Measurements from ENCODE around the gene RGS6.

The RGS6 gene

GRCh38 chr14:71947947-71948500, 15.8 kb downstream of the RGS6 start:
- no peak for DNase-seq (ENCODE audit: low spot score)

GRCh38 chr14:71952381-71953363, 20.4 kb downstream of the RGS6 start:
- DNase-seq (ENCODE audit: low spot score): no peak

- no peak for DNase-seq (ENCODE audit: low spot score)
These were observed 24.8 kb downstream of the RGS6 start for GRCh38 chr14:71956920-71957563.

GRCh38 chr14:71959055-71959454, 26.8 kb downstream of the RGS6 start:
- DNase-seq (ENCODE audit: low spot score): no peak

- DNase-seq (ENCODE audit: low spot score): no peak
These were observed 28.5 kb downstream of the RGS6 start for GRCh38 chr14:71960494-71961353.

- no peak for DNase-seq (ENCODE audit: low spot score)
These were observed 29.7 kb downstream of the RGS6 start for GRCh38 chr14:71961972-71962371.

GRCh38 chr14:71964716-71965115, 32.5 kb downstream of the RGS6 start:
- DNase-seq (ENCODE audit: low spot score): no peak

GRCh38 chr14:71966528-71966927, 34.3 kb downstream of the RGS6 start:
- no peak for DNase-seq (ENCODE audit: low spot score)

GRCh38 chr14:71967704-71968103, 35.5 kb downstream of the RGS6 start:
- no peak for DNase-seq (ENCODE audit: low spot score)

- DNase-seq (ENCODE audit: low spot score): no peak
These were observed 38.0 kb downstream of the RGS6 start for GRCh38 chr14:71970272-71970671.

- no peak for DNase-seq (ENCODE audit: low spot score)
These were observed 53.4 kb downstream of the RGS6 start for GRCh38 chr14:71985538-71986189.

GRCh38 chr14:71988476-71988875, 56.2 kb downstream of the RGS6 start:
- DNase-seq (ENCODE audit: low spot score): no peak

GRCh38 chr14:71988939-71989338, 56.7 kb downstream of the RGS6 start:
- no peak for DNase-seq (ENCODE audit: low spot score)

GRCh38 chr14:71994416-71994815, 62.2 kb downstream of the RGS6 start:
- no peak for DNase-seq (ENCODE audit: low spot score)

GRCh38 chr14:71995741-71996140, 63.5 kb downstream of the RGS6 start:
- DNase-seq (ENCODE audit: low spot score): no peak

- no peak for DNase-seq (ENCODE audit: low spot score)
These were observed 64.4 kb downstream of the RGS6 start for GRCh38 chr14:71996610-71997009.

GRCh38 chr14:72000907-72001306, 68.7 kb downstream of the RGS6 start:
- DNase-seq (ENCODE audit: low spot score): no peak

GRCh38 chr14:72002731-72003130, 70.5 kb downstream of the RGS6 start:
- DNase-seq (ENCODE audit: low spot score): no peak

GRCh38 chr14:72008666-72009065, 76.4 kb downstream of the RGS6 start:
- no peak for DNase-seq (ENCODE audit: low spot score)

GRCh38 chr14:72010474-72010873, 78.2 kb downstream of the RGS6 start:
- DNase-seq (ENCODE audit: low spot score): no peak

GRCh38 chr14:72013721-72014345, 81.6 kb downstream of the RGS6 start:
- no peak for DNase-seq (ENCODE audit: low spot score)

Data from kidney tubule cell (primary cell).